ENCODE results near the gene GJD4. TPM values are rescaled to one million over a fixed set of nuclear protein-coding genes. Genes with fewer than 3 reads are reported as not detected.

GJD4 gene
- total RNA-seq, 2 experiments from 2014 or later: not detected

DNA sequence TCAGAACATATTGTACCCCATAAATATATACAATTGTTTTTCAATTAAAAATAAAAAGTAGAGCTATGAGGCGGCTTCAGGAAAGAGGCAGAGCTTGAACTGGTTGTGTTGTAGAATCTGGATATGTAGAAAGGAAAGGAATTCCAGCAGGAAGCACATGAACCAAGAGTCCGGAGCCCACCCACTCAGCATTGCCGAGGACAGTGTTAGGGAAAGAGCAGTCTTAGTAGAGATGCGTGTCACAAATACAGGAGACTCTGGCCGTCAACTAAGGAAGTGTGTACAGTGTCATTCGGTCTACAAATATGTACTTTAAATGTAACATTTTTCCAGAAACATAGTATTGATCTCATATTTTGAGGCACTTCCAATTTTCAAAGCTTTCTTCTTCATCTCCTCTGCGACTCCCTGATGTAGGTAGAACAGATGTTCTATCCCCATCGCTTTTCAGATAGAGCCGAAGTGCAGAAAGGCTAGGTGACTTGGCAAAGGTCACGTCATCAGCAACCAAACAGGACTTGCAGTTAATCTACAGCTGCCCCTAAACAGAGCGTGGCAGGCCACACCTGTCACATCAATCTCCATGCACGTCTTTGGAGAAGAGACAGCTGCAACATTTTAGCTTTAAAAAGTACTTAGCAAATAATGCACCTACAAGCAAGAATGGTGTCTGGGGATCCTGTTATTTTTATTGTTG, 25.3 kb upstream of the GJD4 start:
- ChIA-PET POLR2A (no interaction called here), CTCF (interaction anchor here (0.8 to 1.2 kb wide), 2 partner anchors 17 to 24 kb away, joined by 3 to 5 read pairs; no protein-coding TSS in a partner anchor)
- no peak overlapping the region for H3K27ac Mint-ChIP-seq

GRCh38 chr10:35580423-35580770, 24.7 kb upstream of the GJD4 start:
- CTCF ChIA-PET: interaction anchor here (0.8 to 1.2 kb wide), 2 partner anchors 17 to 24 kb away, joined by 3 to 5 read pairs; no protein-coding TSS in a partner anchor
- ATAC-seq (no peak), DNase-seq (no peak)
- intact Hi-C loops (cut with DNase I, micrococcal nuclease): no loop called here
- Mint-ChIP-seq H3K27me3 (peaks cover 1% of the 10 kb centered on the region), H3K4me3 (no peak overlapping the region), H3K36me3 (ENCODE audit: low read depth) (peaks cover 3% of the 10 kb centered on the region), H3K27ac (no peak overlapping the region), H3K9me3 (ENCODE audit: low read depth) (peaks cover 3% of the 10 kb centered on the region), H3K4me1 (no peaks in the 10 kb centered on the region)
- POLR2A ChIA-PET: no interaction called here

More for the DNA sequence above, 25.3 kb upstream of the GJD4 start:
- no peak for ATAC-seq
- Mint-ChIP-seq H3K4me1 (no peaks in the 10 kb centered on the region), H3K4me3 (no peak overlapping the region), H3K27me3 (peaks cover 1% of the 10 kb centered on the region), H3K9me3 (ENCODE audit: low read depth) (peaks cover 3% of the 10 kb centered on the region), H3K36me3 (ENCODE audit: low read depth) (peaks cover 5% of the 10 kb centered on the region)
- no peak for DNase-seq
- intact Hi-C loops (cut with DNase I, micrococcal nuclease): no loop called here

DNA sequence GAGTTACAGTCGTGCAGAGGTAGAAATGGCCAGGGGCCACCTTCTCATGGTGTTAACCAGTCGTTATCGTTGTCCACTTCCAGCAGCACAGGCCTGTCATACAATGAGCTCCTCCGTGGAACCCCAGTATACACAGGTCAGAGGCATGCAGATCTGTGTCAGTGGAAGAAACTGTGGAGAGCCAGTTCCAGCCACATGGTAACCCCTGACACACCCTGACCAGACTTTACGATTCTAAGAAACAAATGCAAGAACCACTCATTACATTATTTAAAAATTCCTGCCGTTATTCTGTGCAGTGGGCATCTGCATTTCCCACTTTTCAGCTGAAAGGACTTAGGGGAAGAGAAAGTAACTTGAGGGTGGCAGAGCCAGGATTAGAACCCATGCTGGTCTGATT, 23.5 kb upstream of the GJD4 start:
- no peak overlapping the region for H3K27ac Mint-ChIP-seq
- ChIA-PET POLR2A (no interaction called here), CTCF (interaction anchor here (1.2 kb wide), 1 partner anchor 10 kb away, joined by 3 read pairs; no protein-coding TSS in a partner anchor)
- ATAC-seq (no peak), DNase-seq (no peak)
- intact Hi-C loops (cut with DNase I, micrococcal nuclease): no loop called here
- no peaks in the 10 kb centered on the region for H3K36me3 Mint-ChIP-seq (ENCODE audit: low read depth)
- peaks cover 1% of the 10 kb centered on the region for H3K27me3 Mint-ChIP-seq
- peaks cover 3% of the 10 kb centered on the region for H3K9me3 Mint-ChIP-seq (ENCODE audit: low read depth)
- no peak overlapping the region for H3K4me3 Mint-ChIP-seq
- H3K4me1 Mint-ChIP-seq: no peaks in the 10 kb centered on the region

DNA sequence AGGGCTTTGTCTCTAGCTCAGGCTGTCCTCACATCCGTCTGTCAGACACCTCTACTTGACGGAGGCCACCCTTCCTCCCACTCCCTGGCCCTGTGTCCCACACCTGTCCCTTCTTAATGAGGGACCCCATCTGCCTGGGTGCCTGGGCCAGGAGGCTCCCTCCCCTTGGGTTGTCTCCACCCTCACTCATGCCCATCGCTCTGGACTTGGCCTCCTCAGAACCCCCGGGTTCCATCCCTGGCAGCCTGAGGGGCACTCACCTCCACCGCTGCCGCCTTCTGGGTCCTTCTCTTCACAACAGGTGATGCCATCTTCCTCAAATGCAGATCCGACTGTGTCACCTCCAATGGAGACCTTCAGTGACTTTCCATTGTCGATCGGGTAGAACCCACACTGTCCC, 20.2 kb upstream of the GJD4 start:
- Mint-ChIP-seq H3K27me3 (peaks cover 3% of the 10 kb centered on the region), H3K36me3 (ENCODE audit: low read depth) (no peaks in the 10 kb centered on the region), H3K27ac (no peak overlapping the region), H3K4me3 (no peak overlapping the region), H3K4me1 (no peaks in the 10 kb centered on the region), H3K9me3 (ENCODE audit: low read depth) (no peaks in the 10 kb centered on the region)
- POLR2A ChIA-PET: no interaction called here
- CTCF ChIA-PET: interaction anchor here (0.8 kb wide), 1 partner anchor 12 kb away, joined by 3 read pairs; no protein-coding TSS in a partner anchor
- ATAC-seq (no peak), DNase-seq (no peak)
- intact Hi-C loops (cut with DNase I, micrococcal nuclease): no loop called here

GRCh38 chr10:35585356-35585755, 19.8 kb upstream of the GJD4 start:
- intact Hi-C loops (cut with DNase I, micrococcal nuclease): no loop called here
- ATAC-seq: no peak
- H3K27ac Mint-ChIP-seq: no peak overlapping the region
- H3K36me3 Mint-ChIP-seq (ENCODE audit: low read depth): no peaks in the 10 kb centered on the region
- DNase-seq: no peak
- H3K4me3 Mint-ChIP-seq: no peak overlapping the region
- POLR2A ChIA-PET: no interaction called here
- no peaks in the 10 kb centered on the region for H3K9me3 Mint-ChIP-seq (ENCODE audit: low read depth)
- peaks cover 3% of the 10 kb centered on the region for H3K27me3 Mint-ChIP-seq
- H3K4me1 Mint-ChIP-seq: no peaks in the 10 kb centered on the region
- CTCF ChIA-PET: interaction anchor here (0.8 kb wide), 1 partner anchor 12 kb away, joined by 3 read pairs; no protein-coding TSS in a partner anchor

- no peak for DNase-seq
- ChIA-PET CTCF (no interaction called here), POLR2A (no interaction called here)
- intact Hi-C loops (cut with DNase I, micrococcal nuclease): no loop called here
- H3K4me3 Mint-ChIP-seq: no peak overlapping the region
- H3K27ac Mint-ChIP-seq: no peak overlapping the region
- no peaks in the 10 kb centered on the region for H3K4me1 Mint-ChIP-seq
- H3K27me3 Mint-ChIP-seq: peaks cover 7% of the 10 kb centered on the region
- H3K9me3 Mint-ChIP-seq (ENCODE audit: low read depth): peaks cover 2% of the 10 kb centered on the region
- ATAC-seq: no peak
- no peaks in the 10 kb centered on the region for H3K36me3 Mint-ChIP-seq (ENCODE audit: low read depth)
These were observed 19.1 kb upstream of the GJD4 start for GRCh38 chr10:35585903-35586535.

DNA sequence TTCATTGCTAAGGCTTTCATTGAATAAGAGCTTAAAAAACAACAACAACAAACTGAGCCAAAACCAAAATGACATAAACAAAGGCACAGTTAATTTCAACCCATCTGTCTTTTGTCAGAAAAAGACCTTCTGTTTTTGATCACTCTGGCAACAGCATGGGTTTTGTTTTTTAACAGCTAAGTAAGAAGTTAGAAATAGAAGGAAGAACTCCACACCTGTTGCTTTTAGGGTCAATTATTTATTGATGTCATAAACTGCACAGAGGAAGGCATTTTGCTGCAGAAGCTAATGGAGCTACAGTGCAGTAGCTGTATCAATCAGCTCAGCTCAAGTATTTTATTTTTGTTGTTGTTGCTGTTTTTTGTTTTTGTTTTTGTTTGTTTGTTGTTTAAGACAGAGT, 16.3 kb upstream of the GJD4 start:
- ATAC-seq: no peak
- no peak for DNase-seq
- no peak overlapping the region for H3K27ac Mint-ChIP-seq
- no peak overlapping the region for H3K4me3 Mint-ChIP-seq
- CTCF ChIA-PET: interaction anchor here (1.4 kb wide), 1 partner anchor 26 kb away, joined by 5 read pairs; no protein-coding TSS in a partner anchor
- POLR2A ChIA-PET: no interaction called here
- H3K9me3 Mint-ChIP-seq (ENCODE audit: low read depth): peaks cover 2% of the 10 kb centered on the region
- H3K27me3 Mint-ChIP-seq: peaks cover 13% of the 10 kb centered on the region
- H3K36me3 Mint-ChIP-seq (ENCODE audit: low read depth): no peaks in the 10 kb centered on the region
- H3K4me1 Mint-ChIP-seq: no peaks in the 10 kb centered on the region
- intact Hi-C loops (cut with DNase I, micrococcal nuclease): no loop called here

DNA sequence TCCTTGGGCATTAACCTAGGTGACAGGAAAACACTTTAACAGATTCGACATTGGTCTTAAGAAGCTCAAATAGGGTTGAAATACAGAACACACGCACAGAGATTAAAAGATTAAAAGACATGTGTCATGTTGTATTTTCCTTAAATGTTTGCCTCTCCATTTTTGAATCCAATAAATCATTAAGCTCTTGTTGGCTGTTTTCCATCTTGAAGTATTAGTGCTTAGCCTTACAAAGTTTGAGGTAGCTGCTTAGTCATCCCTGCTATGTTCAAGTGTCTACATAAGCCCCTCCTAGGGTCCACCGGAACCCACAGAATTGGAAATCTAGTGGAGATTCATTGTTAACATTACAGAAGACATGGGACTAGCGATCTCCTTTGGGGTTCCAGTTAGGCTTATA, 12.7 kb upstream of the GJD4 start:
- peaks cover 13% of the 10 kb centered on the region for H3K27me3 Mint-ChIP-seq
- no peak overlapping the region for H3K4me3 Mint-ChIP-seq
- POLR2A ChIA-PET: no interaction called here
- H3K9me3 Mint-ChIP-seq (ENCODE audit: low read depth): peaks cover 2% of the 10 kb centered on the region
- no peaks in the 10 kb centered on the region for H3K36me3 Mint-ChIP-seq (ENCODE audit: low read depth)
- H3K4me1 Mint-ChIP-seq: no peaks in the 10 kb centered on the region
- no peak overlapping the region for H3K27ac Mint-ChIP-seq
- ATAC-seq: no peak
- no peak for DNase-seq
- CTCF ChIA-PET: interaction anchor here (1.2 kb wide), 1 partner anchor 30 kb away, joined by 5 read pairs; no protein-coding TSS in a partner anchor
- intact Hi-C loops (cut with DNase I, micrococcal nuclease): loop anchor here in 1 of 2 experiments (10.0 kb wide), 1 partner anchor 348 kb away; no protein-coding TSS in a partner anchor

- Mint-ChIP-seq H3K4me3 (no peak overlapping the region), H3K36me3 (ENCODE audit: low read depth) (no peaks in the 10 kb centered on the region), H3K4me1 (no peaks in the 10 kb centered on the region), H3K9me3 (ENCODE audit: low read depth) (peaks cover 2% of the 10 kb centered on the region), H3K27me3 (peaks cover 14% of the 10 kb centered on the region), H3K27ac (no peak overlapping the region)
- ChIA-PET POLR2A (no interaction called here), CTCF (interaction anchor here (1.5 kb wide), 1 partner anchor 15 kb away, joined by 3 read pairs; no protein-coding TSS in a partner anchor)
- DNase-seq: no peak
- ATAC-seq: no peak
- intact Hi-C loops (cut with DNase I, micrococcal nuclease): loop anchor here in 1 of 2 experiments (10.0 kb wide), 1 partner anchor 350 kb away; no protein-coding TSS in a partner anchor
These were observed 10.7 kb upstream of the GJD4 start for GRCh38 chr10:35594115-35595079.

DNA sequence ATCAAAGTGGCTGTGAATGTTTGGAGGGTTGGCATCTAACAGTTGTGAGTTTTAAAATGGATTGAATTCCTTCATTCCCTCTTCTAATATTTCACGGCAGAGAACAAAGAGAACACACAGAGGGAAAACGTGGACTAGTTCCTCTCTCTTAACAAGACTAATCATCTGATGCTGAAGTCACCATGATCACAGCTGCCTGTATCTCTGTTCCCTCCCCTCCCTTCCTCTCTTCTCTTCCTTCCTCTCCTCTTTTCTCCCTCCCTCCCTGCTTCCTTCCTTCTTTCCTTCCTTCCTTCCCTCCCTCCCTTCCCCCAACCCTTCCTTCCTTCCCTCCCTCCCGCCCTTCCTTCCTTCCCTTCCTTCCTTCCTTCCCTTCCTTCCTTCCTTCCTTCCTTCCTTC, 10.0 kb upstream of the GJD4 start:
- Mint-ChIP-seq H3K4me3 (no peak overlapping the region), H3K27me3 (peaks cover 14% of the 10 kb centered on the region), H3K9me3 (ENCODE audit: low read depth) (peaks cover 2% of the 10 kb centered on the region), H3K4me1 (no peaks in the 10 kb centered on the region), H3K36me3 (ENCODE audit: low read depth) (no peaks in the 10 kb centered on the region), H3K27ac (no peak overlapping the region)
- intact Hi-C loops (cut with DNase I, micrococcal nuclease): loop anchor here in 1 of 2 experiments (10.0 kb wide), 1 partner anchor 350 kb away; no protein-coding TSS in a partner anchor
- ATAC-seq (no peak), DNase-seq (no peak)
- CTCF ChIA-PET: interaction anchor here (1.5 kb wide), 1 partner anchor 16 kb away, joined by 3 read pairs; no protein-coding TSS in a partner anchor
- POLR2A ChIA-PET: no interaction called here

GRCh38 chr10:35598379-35598778, 6.8 kb upstream of the GJD4 start:
- Mint-ChIP-seq H3K27me3 (peaks cover 14% of the 10 kb centered on the region), H3K9me3 (ENCODE audit: low read depth) (peaks cover 9% of the 10 kb centered on the region), H3K4me1 (no peaks in the 10 kb centered on the region), H3K4me3 (no peak overlapping the region), H3K36me3 (ENCODE audit: low read depth) (no peaks in the 10 kb centered on the region), H3K27ac (no peak overlapping the region)
- intact Hi-C loops (cut with DNase I, micrococcal nuclease): loop anchor here in 1 of 2 experiments (10.0 kb wide), 1 partner anchor 354 kb away; no protein-coding TSS in a partner anchor
- POLR2A ChIA-PET: no interaction called here
- DNase-seq: no peak
- CTCF ChIA-PET: no interaction called here
- ATAC-seq: no peak

Measured in activated CD4-positive, alpha-beta T cell treated with anti-CD3 and anti-CD28 coated beads for 36 hours (primary cell).